ENCODE measurements around the gene DNAH3.

DNA sequence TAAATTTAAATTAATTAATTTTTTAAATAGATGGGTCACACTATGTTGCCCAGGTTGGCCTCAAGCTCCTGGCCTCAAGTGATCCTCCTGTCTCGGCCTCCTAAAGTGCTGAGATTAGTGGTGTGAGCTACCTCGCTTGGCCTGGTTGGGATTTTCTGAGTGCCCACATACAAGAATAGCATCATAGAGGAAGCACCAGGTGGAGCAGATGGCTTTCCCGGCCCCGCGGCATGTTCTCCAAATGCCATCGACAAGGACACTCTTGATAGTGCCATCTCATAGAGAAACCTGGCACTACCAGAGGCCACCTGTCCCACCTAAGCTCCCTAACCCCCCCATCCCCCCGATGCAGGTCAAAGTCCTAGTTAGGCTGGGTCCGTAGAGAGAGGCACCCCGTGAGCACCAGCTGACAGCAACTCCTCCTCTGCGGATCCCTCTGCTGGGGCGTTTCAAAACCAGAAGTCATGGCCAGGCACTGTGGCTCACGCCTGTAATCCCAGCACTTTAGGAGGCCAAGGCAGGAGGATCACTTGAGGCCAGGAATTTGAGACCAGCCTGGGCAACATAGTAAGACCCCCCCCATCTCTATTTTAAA lies 65.9 kb downstream of the DNAH3 start:
- TF ChIP-seq, protein P1, sequence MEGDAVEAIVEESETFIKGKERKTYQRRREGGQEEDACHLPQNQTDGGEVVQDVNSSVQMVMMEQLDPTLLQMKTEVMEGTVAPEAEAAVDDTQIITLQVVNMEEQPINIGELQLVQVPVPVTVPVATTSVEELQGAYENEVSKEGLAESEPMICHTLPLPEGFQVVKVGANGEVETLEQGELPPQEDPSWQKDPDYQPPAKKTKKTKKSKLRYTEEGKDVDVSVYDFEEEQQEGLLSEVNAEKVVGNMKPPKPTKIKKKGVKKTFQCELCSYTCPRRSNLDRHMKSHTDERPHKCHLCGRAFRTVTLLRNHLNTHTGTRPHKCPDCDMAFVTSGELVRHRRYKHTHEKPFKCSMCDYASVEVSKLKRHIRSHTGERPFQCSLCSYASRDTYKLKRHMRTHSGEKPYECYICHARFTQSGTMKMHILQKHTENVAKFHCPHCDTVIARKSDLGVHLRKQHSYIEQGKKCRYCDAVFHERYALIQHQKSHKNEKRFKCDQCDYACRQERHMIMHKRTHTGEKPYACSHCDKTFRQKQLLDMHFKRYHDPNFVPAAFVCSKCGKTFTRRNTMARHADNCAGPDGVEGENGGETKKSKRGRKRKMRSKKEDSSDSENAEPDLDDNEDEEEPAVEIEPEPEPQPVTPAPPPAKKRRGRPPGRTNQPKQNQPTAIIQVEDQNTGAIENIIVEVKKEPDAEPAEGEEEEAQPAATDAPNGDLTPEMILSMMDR (IDR thresholded peaks at IDR 0.05) = no peak
- no peak for TF ChIP-seq POLR2A (IDR thresholded peaks at IDR 0.05)
